Measurements from ENCODE around the gene C1QTNF9B.

The C1QTNF9B gene

DNA sequence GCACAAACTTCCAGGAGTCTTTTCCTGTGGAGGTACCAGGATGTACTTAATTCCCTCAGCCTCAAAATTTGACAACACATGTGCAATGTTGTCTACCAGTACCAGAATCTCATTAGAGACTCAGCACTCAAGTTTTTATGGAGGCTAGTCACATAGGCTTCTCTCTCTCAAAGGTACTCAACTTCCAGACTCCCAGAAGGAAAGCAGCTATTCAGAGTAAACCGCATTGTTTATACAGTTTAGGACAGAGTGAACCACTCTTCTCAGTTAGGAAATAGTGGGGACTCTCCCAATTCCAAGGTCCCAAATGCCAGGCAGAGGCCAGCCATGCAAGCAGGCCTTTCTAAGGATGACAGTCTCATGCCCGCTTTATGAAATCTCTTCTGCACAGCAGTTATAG, 8.5 kb upstream of the C1QTNF9B start:
- no peak for TF ChIP-seq GATA2 (IDR thresholded peaks at IDR 0.05; ENCODE audit: low read depth, low read length)
- no peak for TF ChIP-seq GATA3 (IDR thresholded peaks at IDR 0.05; ENCODE audit: low read depth, low read length)

DNA sequence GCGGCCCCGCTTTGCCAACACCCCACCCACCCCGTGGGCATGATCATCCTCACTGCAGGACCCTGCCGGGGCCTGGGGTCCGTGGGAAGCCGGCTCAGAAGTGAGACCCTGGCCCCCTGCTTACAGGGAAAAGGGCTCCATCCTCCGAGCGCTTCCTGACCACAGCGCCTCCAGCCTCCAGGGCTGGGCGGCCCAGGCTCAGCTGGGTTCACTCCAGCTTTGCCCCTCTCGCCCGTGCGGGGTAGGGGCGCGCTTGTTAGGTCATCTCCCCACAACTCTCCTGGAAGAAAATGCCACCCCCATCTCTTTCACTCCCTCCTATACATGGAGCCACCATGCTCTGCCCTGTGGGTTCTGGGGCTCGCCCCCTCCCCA, 6.6 kb upstream of the C1QTNF9B start:
- TF ChIP-seq GATA3 (IDR thresholded peaks at IDR 0.05; ENCODE audit: low read depth, low read length) (no peak), GATA2 (IDR thresholded peaks at IDR 0.05; ENCODE audit: low read depth, low read length) (no peak)

DNA sequence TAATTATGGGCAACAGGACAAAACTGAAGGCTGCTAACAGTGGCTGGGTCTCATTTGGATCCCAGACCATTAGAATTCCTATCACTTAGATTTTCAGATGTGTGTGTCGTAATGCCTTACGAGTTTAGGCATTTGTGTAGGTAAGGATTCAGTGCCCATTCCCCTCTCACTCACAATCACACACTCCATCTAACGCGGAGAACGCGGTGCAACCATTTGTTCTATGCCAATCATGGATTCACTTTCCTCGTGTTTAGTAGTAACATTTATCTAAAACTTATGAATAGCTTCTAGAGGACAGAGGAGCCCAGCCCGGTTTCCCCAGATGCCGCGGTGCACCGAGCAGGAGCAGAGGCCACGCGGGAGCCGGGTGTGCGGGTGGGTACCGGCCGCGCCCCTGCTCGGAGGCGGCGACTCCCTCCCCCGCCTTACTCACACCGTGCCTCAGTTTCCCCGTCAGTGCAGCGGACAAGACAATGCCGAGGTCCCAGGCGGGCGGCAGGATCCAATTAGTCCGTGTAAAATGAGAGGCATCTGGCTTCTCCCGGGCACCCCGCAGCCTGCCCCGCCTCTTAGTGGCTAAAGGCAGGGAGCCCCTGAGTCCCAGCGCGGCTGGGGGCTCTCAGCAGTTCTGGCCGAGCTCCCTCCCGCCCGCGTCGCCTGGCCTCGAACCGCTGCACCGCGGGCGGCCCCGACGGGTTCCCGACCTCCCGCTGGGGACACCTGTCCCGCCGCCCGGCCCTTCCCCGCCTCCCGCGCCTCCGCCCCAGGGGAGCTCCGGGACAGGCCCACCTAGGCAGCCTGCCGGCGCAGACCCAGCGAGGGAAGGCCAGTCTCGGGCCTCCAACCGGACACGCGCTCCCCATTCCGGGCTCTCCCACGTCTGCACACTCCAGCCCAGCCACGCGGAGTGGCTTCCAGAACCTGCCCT, 5.9 kb upstream of the C1QTNF9B start:
- TF ChIP-seq GATA2 (IDR thresholded peaks at IDR 0.05; ENCODE audit: low read depth, low read length): no peak
- no peak for TF ChIP-seq GATA3 (IDR thresholded peaks at IDR 0.05; ENCODE audit: low read depth, low read length)

DNA sequence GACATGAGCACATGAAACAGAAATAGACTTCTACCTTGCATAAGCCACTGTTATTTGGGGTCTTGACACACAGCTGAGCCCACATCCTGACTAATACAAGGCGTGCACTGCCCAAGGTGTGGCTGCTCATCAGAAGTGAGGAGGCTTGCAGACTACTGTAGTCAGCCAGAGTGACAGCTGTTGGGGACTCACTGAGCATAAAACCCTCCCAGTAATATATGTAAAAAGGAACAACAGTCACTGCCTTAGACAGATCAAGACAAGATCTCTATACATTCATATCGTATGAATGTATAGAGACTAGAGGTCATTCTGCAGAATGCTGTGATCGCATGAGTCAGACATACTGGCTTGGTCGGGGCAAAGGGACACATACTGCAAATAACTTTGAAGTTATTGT, 4.1 kb upstream of the C1QTNF9B start:
- TF ChIP-seq GATA3 (IDR thresholded peaks at IDR 0.05; ENCODE audit: low read depth, low read length): no peak
- no peak for TF ChIP-seq GATA2 (IDR thresholded peaks at IDR 0.05; ENCODE audit: low read depth, low read length)

DNA sequence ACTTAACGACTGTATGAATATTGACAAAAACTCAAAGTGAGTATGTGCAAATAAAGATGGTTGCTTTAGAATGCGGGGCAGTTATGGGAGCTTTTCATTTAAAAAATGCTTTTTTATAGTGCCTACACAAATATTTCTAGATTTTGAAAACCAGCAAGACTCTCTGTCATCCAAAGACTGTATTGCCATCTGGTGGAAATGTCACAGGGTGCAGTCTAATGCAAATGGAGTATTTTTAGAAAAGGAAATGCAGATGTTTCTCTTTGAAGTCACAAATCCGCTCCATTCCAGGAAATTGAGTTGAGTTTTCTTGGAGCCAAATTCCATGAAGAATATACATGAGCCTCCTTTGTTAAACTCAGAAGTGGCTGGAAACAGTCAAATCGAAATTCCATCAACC, 2.3 kb upstream of the C1QTNF9B start:
- TF ChIP-seq GATA2 (IDR thresholded peaks at IDR 0.05; ENCODE audit: low read depth, low read length): no peak
- no peak for TF ChIP-seq GATA3 (IDR thresholded peaks at IDR 0.05; ENCODE audit: low read depth, low read length)

DNA sequence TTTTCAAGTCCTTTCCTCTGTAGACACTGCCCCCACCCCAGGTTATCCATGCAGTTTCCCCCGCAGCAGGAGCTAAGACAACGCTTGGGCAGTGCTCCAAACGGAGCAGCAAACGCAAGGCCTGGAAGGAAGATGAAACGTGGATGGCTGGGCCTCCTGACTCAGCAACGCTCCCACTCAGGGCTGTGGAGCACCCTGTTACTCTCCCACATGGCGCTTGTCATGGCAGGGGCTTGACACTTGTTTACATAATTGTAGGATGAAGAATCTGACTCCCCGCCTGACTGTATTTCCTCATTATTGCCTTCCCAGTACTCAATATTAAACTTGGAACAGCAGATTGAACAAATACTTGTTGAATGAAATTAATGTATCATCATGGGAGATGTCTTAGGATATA, 799 bp upstream of the C1QTNF9B start:
- TF ChIP-seq GATA3 (IDR thresholded peaks at IDR 0.05; ENCODE audit: low read depth, low read length): no peak
- TF ChIP-seq GATA2 (IDR thresholded peaks at IDR 0.05; ENCODE audit: low read depth, low read length): no peak

DNA sequence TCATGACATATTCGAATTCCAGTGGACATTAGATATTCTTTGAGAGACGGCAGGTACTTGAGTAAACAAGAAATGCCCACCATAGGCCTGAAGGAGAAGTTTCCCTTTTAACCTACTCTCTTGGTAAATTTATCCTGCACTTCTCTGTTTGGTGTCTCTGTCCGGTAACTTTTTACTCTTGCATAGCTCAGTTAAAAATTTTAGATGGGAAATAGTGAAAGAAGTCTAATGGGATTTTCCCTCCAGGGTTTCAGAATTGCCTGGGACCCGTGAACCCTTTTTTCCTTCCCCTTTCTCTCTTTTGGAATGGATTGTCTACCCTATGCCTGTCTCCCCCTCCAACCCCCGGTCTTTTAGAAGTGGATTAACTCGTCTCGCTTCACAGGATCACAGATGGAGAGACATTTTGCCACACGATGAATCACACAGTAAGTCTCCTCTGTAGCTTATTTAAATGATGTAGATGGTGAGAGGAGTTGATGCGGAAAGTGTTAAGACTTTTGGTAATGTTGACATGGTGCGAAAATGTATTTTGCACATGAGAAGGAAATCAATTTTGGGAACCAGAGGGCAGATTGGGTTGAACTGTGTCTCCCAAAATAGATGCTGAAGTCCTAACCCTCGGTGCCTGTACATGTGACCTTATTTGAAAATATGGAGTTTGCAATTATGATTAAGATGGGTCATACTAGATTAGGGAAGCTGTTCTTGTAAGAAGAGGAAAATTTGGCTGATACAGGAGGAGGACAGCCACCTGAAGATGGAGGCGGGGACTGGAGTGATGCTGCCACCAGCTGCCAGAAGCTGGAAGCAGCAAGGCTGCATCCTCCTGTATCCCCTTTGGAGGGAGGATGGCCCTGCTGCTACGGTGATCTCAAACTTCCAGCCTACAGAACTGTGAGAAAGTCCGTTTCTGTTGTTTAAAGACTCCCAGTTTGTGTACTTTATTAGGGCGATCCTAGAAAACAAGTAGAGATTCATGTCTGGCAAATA, 7.4 kb downstream of the C1QTNF9B start:
- TF ChIP-seq GATA2 (IDR thresholded peaks at IDR 0.05; ENCODE audit: low read depth, low read length) (no peak), GATA3 (IDR thresholded peaks at IDR 0.05; ENCODE audit: low read depth, low read length) (no peak)

DNA sequence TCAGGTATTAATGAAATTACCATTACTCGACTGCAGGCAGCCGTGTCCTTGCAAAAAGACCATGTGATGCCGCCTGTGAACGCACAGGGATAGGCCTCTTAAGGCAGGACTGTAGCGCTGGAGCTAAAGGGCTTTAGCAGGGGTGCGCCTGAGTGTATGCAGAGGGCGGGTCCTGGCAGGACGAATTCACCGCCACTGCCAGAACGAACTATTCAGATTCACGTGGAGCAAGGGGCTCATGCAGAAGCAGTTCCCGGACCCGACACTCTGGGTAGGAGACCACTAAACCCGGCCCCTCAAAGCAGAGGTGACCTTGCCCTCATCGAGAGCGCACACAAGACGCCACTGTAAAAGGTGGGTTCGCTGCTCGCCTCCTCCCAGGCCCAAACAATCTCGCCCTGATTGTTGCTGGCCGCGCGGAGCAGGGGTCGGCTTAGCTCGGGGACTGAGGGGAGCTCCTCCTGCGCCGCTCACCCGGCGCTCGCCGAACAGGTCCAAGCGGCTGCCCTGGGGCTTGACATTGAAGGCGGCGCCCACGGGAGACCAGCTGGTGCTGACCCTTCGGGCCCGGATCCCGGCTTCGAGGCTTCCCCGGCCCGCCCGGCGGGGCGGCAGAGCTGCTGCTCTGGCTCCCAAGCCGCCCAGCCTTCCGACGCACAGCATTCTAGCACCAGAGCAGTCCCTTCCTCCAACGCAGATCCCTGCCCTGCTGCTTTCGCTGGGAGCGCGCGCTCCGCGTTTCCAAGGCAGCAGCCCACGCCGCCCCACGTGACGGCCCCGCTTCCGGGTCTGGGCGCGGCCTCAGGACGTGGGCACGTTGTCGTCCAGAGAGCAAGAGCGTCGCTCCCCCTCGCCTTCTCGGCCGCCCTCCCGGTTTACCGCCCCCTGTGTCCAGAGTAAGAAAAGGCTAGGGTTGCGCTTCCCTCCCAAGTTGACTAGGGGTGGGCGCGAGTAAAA, 8.4 kb downstream of the C1QTNF9B start, which contains the start of gene MIPEP:
MIPEP (minus strand) TSS at position 743 of the 957 bp plus-strand sequence; CDS start at position 663, 80 bp downstream.
- TF ChIP-seq GATA2 (IDR thresholded peaks at IDR 0.05; ENCODE audit: low read depth, low read length) (no peak), GATA3 (IDR thresholded peaks at IDR 0.05; ENCODE audit: low read depth, low read length) (no peak)

DNA sequence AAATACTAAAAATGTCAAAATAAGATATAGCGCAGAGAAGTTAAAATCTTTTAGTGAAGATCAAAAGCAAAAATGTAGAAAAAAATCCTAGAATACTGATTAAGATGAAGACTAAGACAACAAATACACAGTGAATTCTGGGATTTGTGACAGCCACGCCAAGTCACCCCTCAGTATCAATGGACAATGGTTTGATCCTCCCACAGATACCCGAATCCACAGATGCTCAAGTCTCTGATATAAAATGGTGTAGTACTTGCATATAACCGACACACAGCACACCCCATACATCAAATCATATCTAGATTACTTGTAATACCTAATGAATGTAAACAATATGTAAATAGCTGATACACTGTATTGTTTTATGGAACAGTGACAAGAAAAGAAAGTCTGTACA, 14.0 kb downstream of the C1QTNF9B start:
- TF ChIP-seq GATA2 (IDR thresholded peaks at IDR 0.05; ENCODE audit: low read depth, low read length): no peak
- no peak for TF ChIP-seq GATA3 (IDR thresholded peaks at IDR 0.05; ENCODE audit: low read depth, low read length)

DNA sequence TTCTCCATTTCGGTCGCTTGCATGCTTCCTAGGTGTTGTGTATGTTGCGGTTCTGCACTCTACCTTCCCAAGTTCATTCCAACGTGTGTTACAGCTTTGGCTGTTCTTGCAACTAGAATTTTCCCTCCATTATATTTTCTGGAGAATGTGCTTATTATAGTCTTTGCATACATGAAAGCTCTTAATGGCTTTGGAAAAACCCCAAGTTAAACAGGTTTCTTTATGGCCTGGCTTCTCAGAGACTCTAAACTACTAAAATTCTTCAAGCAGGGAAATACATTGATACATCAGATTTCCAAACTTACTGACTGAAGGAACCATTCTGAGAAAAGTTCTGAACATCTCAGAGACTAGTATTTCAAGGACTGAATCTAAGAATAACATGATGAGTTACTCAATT, 20.0 kb downstream of the C1QTNF9B start:
- no peak for TF ChIP-seq GATA2 (IDR thresholded peaks at IDR 0.05; ENCODE audit: low read depth, low read length)
- TF ChIP-seq GATA3 (IDR thresholded peaks at IDR 0.05; ENCODE audit: low read depth, low read length): no peak

DNA sequence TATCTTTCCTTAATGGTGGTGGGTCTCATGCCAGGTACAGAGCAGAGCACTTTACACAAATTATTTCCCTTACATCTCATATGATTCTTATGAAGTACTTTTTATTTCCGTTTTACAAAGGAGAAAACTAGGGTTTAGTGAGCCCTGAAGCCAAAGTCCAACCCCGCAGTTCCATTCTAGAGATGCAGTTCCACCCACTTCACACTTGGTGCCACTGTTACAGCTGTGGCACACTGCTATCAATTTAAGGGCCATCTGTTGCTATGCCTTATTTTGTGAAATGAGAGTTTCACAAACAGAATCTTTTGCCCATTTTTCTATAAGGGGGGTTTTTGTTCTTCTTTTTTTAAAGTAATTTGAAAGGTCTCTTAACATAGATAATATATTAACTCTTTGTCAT, 21.0 kb downstream of the C1QTNF9B start:
- no peak for TF ChIP-seq GATA3 (IDR thresholded peaks at IDR 0.05; ENCODE audit: low read depth, low read length)
- TF ChIP-seq GATA2 (IDR thresholded peaks at IDR 0.05; ENCODE audit: low read depth, low read length): no peak

DNA sequence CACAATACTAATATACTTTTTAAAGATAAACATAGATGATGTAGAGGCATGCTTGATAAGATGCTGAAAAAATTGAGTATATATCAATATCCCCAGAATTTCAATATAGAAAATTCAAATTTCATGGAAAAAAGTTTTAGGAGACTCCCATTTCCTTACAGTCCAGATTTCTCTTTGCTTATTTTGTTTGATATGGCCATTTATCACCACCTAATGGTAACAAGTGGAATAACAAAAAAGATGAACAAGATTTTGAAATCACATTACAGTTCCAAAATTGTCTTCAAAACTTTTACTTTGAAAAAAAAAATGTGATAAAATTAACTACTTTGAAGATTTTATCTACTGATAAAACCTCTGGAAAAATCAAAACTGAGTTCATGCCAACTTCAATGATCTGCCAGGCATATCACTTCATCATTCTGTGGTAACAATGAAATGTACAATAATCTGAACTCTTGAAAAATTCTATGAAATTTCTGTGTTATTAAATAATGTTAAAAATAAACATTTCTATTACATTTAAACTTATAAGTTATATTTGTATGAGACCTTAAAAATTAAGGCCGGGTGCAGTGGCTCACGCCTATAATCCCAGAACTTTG, 25.6 kb downstream of the C1QTNF9B start:
- TF ChIP-seq GATA2 (IDR thresholded peaks at IDR 0.05; ENCODE audit: low read depth, low read length) (no peak), GATA3 (IDR thresholded peaks at IDR 0.05; ENCODE audit: low read depth, low read length) (no peak)
